Keratinocyte (primary cell): ENCODE data around the gene MARCHF3. TPM values are rescaled to one million over a fixed set of nuclear protein-coding genes. Genes with fewer than 3 reads are reported as not detected.

ENCODE experiments used
- DNase-seq: peaks from one replicate; pipeline ENCODE4 v3.0.0-alpha.2; 2011; ENCODE audit warnings: low read depth, missing footprints, low spot score
- FAIRE-seq: peaks from 2 replicates; lab custom pipeline; 2011; peaks lifted over from hg19 to GRCh38; lab: Jason Lieb, UNC
- H2AFZ ChIP-seq: 2 replicates; pipeline ENCODE4 v1.6.0; 2012; ENCODE audit warnings: low read length, control low read depth, inconsistent platforms; ENCODE audit not compliant: control insufficient read depth
- H3K27ac ChIP-seq: 2 replicates; pipeline ENCODE4 v1.5.1; 2011; ENCODE audit warnings: low read length; ENCODE audit not compliant: control insufficient read depth, insufficient read depth
- H3K27me3 ChIP-seq: 3 replicates; pipeline ENCODE4 v1.6.0; 2011; ENCODE audit warnings: low read length; ENCODE audit not compliant: control insufficient read depth, insufficient read depth; ENCODE audit errors: extremely low read depth
- H3K36me3 ChIP-seq, 2 experiments: 2 replicates in 1 of 2; 3 replicates in 1 of 2; pipeline ENCODE4 v1.5.1; 2011; ENCODE audit warnings: low read length in 2 of 2, mild to moderate bottlenecking in 1 of 2; ENCODE audit not compliant: control insufficient read depth in 2 of 2, insufficient read depth in 2 of 2; ENCODE audit errors: extremely low read depth in 1 of 2
- H3K4me1 ChIP-seq: 3 replicates; pipeline ENCODE4 v1.5.1; 2011; ENCODE audit warnings: low read length; ENCODE audit not compliant: control insufficient read depth, insufficient read depth; ENCODE audit errors: extremely low read depth
- H3K4me2 ChIP-seq: 3 replicates; pipeline ENCODE4 v1.6.0; 2011; ENCODE audit warnings: low read depth, low read length; ENCODE audit not compliant: control insufficient read depth, insufficient read depth; ENCODE audit errors: extremely low read depth
- H3K4me3 ChIP-seq, 3 experiments: fragments of 200-600 bp in 1 of 3; sonication (generic) in 1 of 3; 2 replicates in 2 of 3; 3 replicates in 1 of 3; pipeline ENCODE4 v1.5.1; 2011 to 2016; ENCODE audit warnings: low read length in 3 of 3, mild to moderate bottlenecking in 3 of 3, control low read depth in 2 of 3, inconsistent platforms in 1 of 3, low read depth in 1 of 3, mixed read lengths in 1 of 3, mixed run types in 1 of 3, moderate library complexity in 1 of 3; ENCODE audit not compliant: control insufficient read depth in 2 of 3, insufficient read depth in 2 of 3; ENCODE audit errors: extremely low read depth in 1 of 3
- H3K79me2 ChIP-seq: 2 replicates; pipeline ENCODE4 v1.6.0; 2012; ENCODE audit warnings: low read length; ENCODE audit not compliant: control insufficient read depth, insufficient read depth
- H3K9ac ChIP-seq: 3 replicates; pipeline ENCODE4 v1.6.0; 2011; ENCODE audit warnings: low read length; ENCODE audit not compliant: control insufficient read depth, insufficient read depth; ENCODE audit errors: extremely low read depth
- H3K9me1 ChIP-seq: 3 replicates; pipeline ENCODE4 v1.6.0; 2011; ENCODE audit warnings: low read length; ENCODE audit not compliant: control insufficient read depth, insufficient read depth; ENCODE audit errors: extremely low read depth
- H3K9me3 ChIP-seq: 2 replicates; pipeline ENCODE4 v1.5.1; 2012; ENCODE audit warnings: low read depth, low read length; ENCODE audit not compliant: control insufficient read depth
- H4K20me1 ChIP-seq: 3 replicates; pipeline ENCODE4 v1.6.0; 2011; ENCODE audit warnings: low read length; ENCODE audit not compliant: control insufficient read depth, insufficient read depth; ENCODE audit errors: extremely low read depth
- CTCF ChIP-seq, 3 experiments: IDR thresholded peaks in 1 of 3; conservative IDR thresholded peaks in 1 of 3; optimal IDR thresholded peaks in 1 of 3; 2 replicates in 2 of 3; 3 replicates in 1 of 3; pipeline versions ENCODE3 to v1.5.1; 2011; ENCODE audit warnings: low read length in 3 of 3, mild to moderate bottlenecking in 3 of 3, moderate library complexity in 2 of 3, control low read depth in 1 of 3, inconsistent platforms in 1 of 3; ENCODE audit not compliant: insufficient read depth in 2 of 3; ENCODE audit errors: extremely low read depth in 1 of 3
- EZH2 ChIP-seq: IDR thresholded peaks from one replicate; pipeline ENCODE4 v1.6.1; 2012; ENCODE audit warnings: inconsistent platforms, mild to moderate bottlenecking, low read length, moderate library complexity
- dilution Hi-C: fragments of 300-500 bp; cut with MboI; formaldehyde crosslinking; loops from one replicate; pipeline ENCODE4 v1.7.0; 2020; ENCODE audit warnings: low sequenced_read_pairs; ENCODE audit not compliant: extremely low pct_ligation_motif_present
- polyA plus RNA-seq, 5 experiments: library from polyadenylated mRNA; depleted of rRNA in 3 of 5; stranded (reverse) in 3 of 5; stranded (forward) in 1 of 5; unstranded in 1 of 5; fragments of >200 nt; gene quantifications; 1 replicate in 1 of 5; 2 replicates in 3 of 5; 3 replicates in 1 of 5; pipeline versions ENCODE4 v1.2.1 to v1.2.3, GENCODE V29; 2011 to 2012; ENCODE audit warnings: missing spikeins in 2 of 5, low read depth in 1 of 5, low replicate concordance in 1 of 5

Gene MARCHF3
- polyA plus RNA-seq, 1 donor (not counting 4 experiments of a cell fraction or from before 2014, with no cell fraction given) = 0.45 TPM

GRCh38 chr5:127028822-127029457, 1.4 kb downstream of the MARCHF3 start:
- DNase-seq = no peak
- H3K9me3 ChIP-seq = no peaks in the 10 kb centered on the region
- H3K79me2 ChIP-seq = no peaks in the 10 kb centered on the region
- dilution Hi-C loops = no loop called here
- no peaks in the 10 kb centered on the region for H4K20me1 ChIP-seq
- H3K4me2 ChIP-seq = peak overlapping the region; percentile 96
- no peak for FAIRE-seq
- no peak overlapping the region for H2AFZ ChIP-seq
- no peak for TF ChIP-seq CTCF (optimal IDR thresholded peaks at IDR 0.05 in 1 of 3, IDR thresholded peaks at IDR 0.05 in 1 of 3, conservative IDR thresholded peaks at IDR 0.05 in 1 of 3; ENCODE audit: extremely low read depth in 1 of 3, insufficient read depth in 2 of 3, low read length in 3 of 3)
- no peak for TF ChIP-seq EZH2
- H3K27me3 ChIP-seq = peaks cover 23% of the 10 kb centered on the region
- H3K4me3 ChIP-seq = no peak overlapping the region
- H3K9ac ChIP-seq = no peak overlapping the region
- no peak overlapping the region for H3K27ac ChIP-seq
- no peaks in the 10 kb centered on the region for H3K36me3 ChIP-seq
- no peaks in the 10 kb centered on the region for H3K9me1 ChIP-seq
- peaks cover 7% of the 10 kb centered on the region for H3K4me1 ChIP-seq

GRCh38 chr5:127027539-127027938, 2.8 kb downstream of the MARCHF3 start:
- Histone ChIP-seq H3K36me3 (no peaks in the 10 kb centered on the region), H3K9me3 (no peaks in the 10 kb centered on the region), H3K4me3 (no peak overlapping the region), H4K20me1 (no peaks in the 10 kb centered on the region), H2AFZ (no peak overlapping the region), H3K27me3 (peaks cover 23% of the 10 kb centered on the region), H3K9me1 (no peaks in the 10 kb centered on the region), H3K79me2 (no peaks in the 10 kb centered on the region), H3K9ac (no peak overlapping the region), H3K4me1 (peaks cover 7% of the 10 kb centered on the region), H3K27ac (no peak overlapping the region), H3K4me2 (no peak overlapping the region)
- DNase-seq (no peak), FAIRE-seq (no peak)
- dilution Hi-C loops = no loop called here
- TF ChIP-seq EZH2 = no peak
- no peak for TF ChIP-seq CTCF (optimal IDR thresholded peaks at IDR 0.05 in 1 of 3, IDR thresholded peaks at IDR 0.05 in 1 of 3, conservative IDR thresholded peaks at IDR 0.05 in 1 of 3; ENCODE audit: extremely low read depth in 1 of 3, insufficient read depth in 2 of 3, low read length in 3 of 3)
